ENCODE results near the gene RRP12.

Gene RRP12

GRCh38 chr10:97312897-97313296, 88.2 kb downstream of the RRP12 start:
- H3K4me3 ChIP-seq (ENCODE audit: low read depth, low read length), result no peak overlapping the region
- TF ChIP-seq CTCF (IDR thresholded peaks at IDR 0.05; ENCODE audit: insufficient read depth, low read length, missing control alignments), result no peak
- POLR2A ChIA-PET, result interaction anchor here (0.6 to 1.2 kb wide), 2 partner anchors 21 to 131 kb away, joined by 3 to 4 read pairs; no protein-coding TSS in a partner anchor
- CTCF ChIA-PET, result no interaction called here
- DNase-seq (ENCODE audit: low read depth, low spot score), result no peak

GRCh38 chr10:97311111-97311626, 90.0 kb downstream of the RRP12 start:
- POLR2A ChIA-PET, result no interaction called here
- CTCF ChIA-PET, result no interaction called here
- no peak for DNase-seq (ENCODE audit: low read depth, low spot score)

GRCh38 chr10:97307866-97308780, 93.0 kb downstream of the RRP12 start:
- TF ChIP-seq CTCF (IDR thresholded peaks at IDR 0.05; ENCODE audit: insufficient read depth, low read length, missing control alignments), result no peak
- DNase-seq (ENCODE audit: low read depth, low spot score), result no peak
- ChIA-PET CTCF (no interaction called here), POLR2A (no interaction called here)
- H3K4me3 ChIP-seq (ENCODE audit: low read depth, low read length), result no peak overlapping the region

More at GRCh38 chr10:97311111-97311626, 90.0 kb downstream of the RRP12 start:
- no peak overlapping the region for H3K4me3 ChIP-seq (ENCODE audit: low read depth, low read length)
- no peak for TF ChIP-seq CTCF (IDR thresholded peaks at IDR 0.05; ENCODE audit: insufficient read depth, low read length, missing control alignments)

- no peak for DNase-seq (ENCODE audit: low read depth, low spot score)
- H3K4me3 ChIP-seq (ENCODE audit: low read depth, low read length), result no peak overlapping the region
- ChIA-PET POLR2A (no interaction called here), CTCF (no interaction called here)
- TF ChIP-seq CTCF (IDR thresholded peaks at IDR 0.05; ENCODE audit: insufficient read depth, low read length, missing control alignments), result no peak
Measured at GRCh38 chr10:97307441-97307840, 93.7 kb downstream of the RRP12 start.

Measured in AG04449 (cell line).